Measurements from ENCODE around the gene SSX4.
"Not testable (repeated sequence)": the region's sequence is repeated elsewhere in the genome, so short reads cannot be mapped to it uniquely, and the experiment has no call there.

Gene SSX4

GRCh38 chrX:48383239-48383638, at the start of gene SSX4:
TSS of gene SSX4 (plus strand) at chrX:48383539. CDS start at chrX:48384054, 515 bp downstream.
- not testable (repeated sequence) for DNase-seq (ENCODE audit: low read depth)

- not testable (repeated sequence) for DNase-seq (ENCODE audit: low read depth)
These were observed 37.3 kb upstream of the SSX4 start for GRCh38 chrX:48346059-48346458.

- not testable (repeated sequence) for DNase-seq (ENCODE audit: low read depth)
These were observed 26.8 kb upstream of the SSX4 start, which contains the start of gene SSX3 for GRCh38 chrX:48356315-48357094. TSS of gene SSX3 (minus strand) at chrX:48356703. CDS start at chrX:48355249, 1,454 bp downstream.

GRCh38 chrX:48357681-48358080, 25.7 kb upstream of the SSX4 start:
- no peak for DNase-seq (ENCODE audit: low read depth)

GRCh38 chrX:48359281-48359680, 24.1 kb upstream of the SSX4 start:
- not testable (repeated sequence) for DNase-seq (ENCODE audit: low read depth)

GRCh38 chrX:48367717-48368408, 15.5 kb upstream of the SSX4 start:
- DNase-seq (ENCODE audit: low read depth), result not testable (repeated sequence)

GRCh38 chrX:48370408-48370807, 12.9 kb upstream of the SSX4 start:
- not testable (repeated sequence) for DNase-seq (ENCODE audit: low read depth)

GRCh38 chrX:48396931-48397330, 13.6 kb downstream of the SSX4 start:
- DNase-seq (ENCODE audit: low read depth), result not testable (repeated sequence)

- not testable (repeated sequence) for DNase-seq (ENCODE audit: low read depth)
These were observed 14.5 kb downstream of the SSX4 start for GRCh38 chrX:48397825-48398224.

- DNase-seq (ENCODE audit: low read depth), result not testable (repeated sequence)
These were observed 28.5 kb downstream of the SSX4 start, which contains the start of gene SSX4B for GRCh38 chrX:48411860-48412259. TSS of gene SSX4B (minus strand) at chrX:48411960. CDS start at chrX:48411372, 588 bp downstream.

GRCh38 chrX:48427027-48427716, 43.8 kb downstream of the SSX4 start:
- DNase-seq (ENCODE audit: low read depth), result not testable (repeated sequence)

- DNase-seq (ENCODE audit: low read depth), result not testable (repeated sequence)
These were observed 46.3 kb downstream of the SSX4 start for GRCh38 chrX:48429606-48430005.

- not testable (repeated sequence) for DNase-seq (ENCODE audit: low read depth)
These were observed 46.8 kb downstream of the SSX4 start for GRCh38 chrX:48430166-48430565.

- not testable (repeated sequence) for DNase-seq (ENCODE audit: low read depth)
These were observed 50.4 kb downstream of the SSX4 start for GRCh38 chrX:48433713-48434112.
